A549 (cell line): Measurements from ENCODE around the gene TMEM44.

Source experiments
- EHF ChIP-seq: fragments of 250-450 bp; sonication (Bioruptor Pico); IDR thresholded peaks from 2 replicates; pipeline ENCODE4 v1.5.0; 2020; ENCODE audit warnings: mild to moderate bottlenecking
- TF ChIP-seq, protein P1 (sequence below): fragments of >200 bp; sonication (Bioruptor Twin); formaldehyde crosslinking; IDR thresholded peaks from 2 replicates; pipeline ENCODE4 v1.6.1; 2016
- TF ChIP-seq, protein P2 (sequence below): fragments of >200 bp; sonication (Bioruptor Twin); formaldehyde crosslinking; IDR thresholded peaks from 3 replicates; pipeline ENCODE4 v1.5.1; 2016

DNA sequence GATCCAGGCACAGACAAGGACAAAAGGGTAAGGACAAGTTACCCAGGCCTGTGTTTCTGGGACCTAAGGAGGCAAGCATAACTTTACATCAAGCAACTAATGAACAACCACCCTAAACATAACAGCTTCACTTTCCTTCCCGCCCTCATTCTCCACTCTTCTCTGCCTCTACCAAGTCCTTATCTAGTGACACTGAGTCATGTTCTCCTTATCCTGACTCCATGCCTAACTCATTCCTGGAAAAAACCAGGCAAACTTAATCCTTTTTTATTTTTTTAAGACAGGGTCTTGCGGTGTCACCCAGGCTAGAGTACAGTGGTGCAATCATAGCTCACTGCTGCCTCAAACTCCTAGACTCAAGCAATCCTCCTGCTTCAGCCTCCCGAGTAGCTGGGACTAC is 44.5 kb downstream of the TMEM44 start:
- no peak for TF ChIP-seq EHF (CRISPR knock-in tag)
- TF ChIP-seq, protein P1, sequence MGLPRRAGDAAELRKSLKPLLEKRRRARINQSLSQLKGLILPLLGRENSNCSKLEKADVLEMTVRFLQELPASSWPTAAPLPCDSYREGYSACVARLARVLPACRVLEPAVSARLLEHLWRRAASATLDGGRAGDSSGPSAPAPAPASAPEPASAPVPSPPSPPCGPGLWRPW, result no peak
- TF ChIP-seq, protein P2, sequence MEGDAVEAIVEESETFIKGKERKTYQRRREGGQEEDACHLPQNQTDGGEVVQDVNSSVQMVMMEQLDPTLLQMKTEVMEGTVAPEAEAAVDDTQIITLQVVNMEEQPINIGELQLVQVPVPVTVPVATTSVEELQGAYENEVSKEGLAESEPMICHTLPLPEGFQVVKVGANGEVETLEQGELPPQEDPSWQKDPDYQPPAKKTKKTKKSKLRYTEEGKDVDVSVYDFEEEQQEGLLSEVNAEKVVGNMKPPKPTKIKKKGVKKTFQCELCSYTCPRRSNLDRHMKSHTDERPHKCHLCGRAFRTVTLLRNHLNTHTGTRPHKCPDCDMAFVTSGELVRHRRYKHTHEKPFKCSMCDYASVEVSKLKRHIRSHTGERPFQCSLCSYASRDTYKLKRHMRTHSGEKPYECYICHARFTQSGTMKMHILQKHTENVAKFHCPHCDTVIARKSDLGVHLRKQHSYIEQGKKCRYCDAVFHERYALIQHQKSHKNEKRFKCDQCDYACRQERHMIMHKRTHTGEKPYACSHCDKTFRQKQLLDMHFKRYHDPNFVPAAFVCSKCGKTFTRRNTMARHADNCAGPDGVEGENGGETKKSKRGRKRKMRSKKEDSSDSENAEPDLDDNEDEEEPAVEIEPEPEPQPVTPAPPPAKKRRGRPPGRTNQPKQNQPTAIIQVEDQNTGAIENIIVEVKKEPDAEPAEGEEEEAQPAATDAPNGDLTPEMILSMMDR, result no peak
